Panc1 (cell line): Measurements from ENCODE around the gene TXN. TPM values are rescaled to one million over a fixed set of nuclear protein-coding genes. Genes with fewer than 3 reads are reported as not detected.

ENCODE experiments used
- ATAC-seq: fragments of 200-7000 bp; cut with Tn5 transposase; 2 replicates; pipeline ENCODE4 v1.9.1; 2020; ENCODE audit warnings: mild to moderate bottlenecking, moderate library complexity
- BruUV-seq: library from RNA; stranded (reverse); fragments of 400-500 nt; replicated peaks from 2 replicates; lab custom pipeline; 2021; lab: Mats Ljungman, UMichigan
- CTCF ChIA-PET: fragments of 300-600 bp; sonication (Branson Sonifier 250); formaldehyde crosslinking; loops from one replicate; lab custom pipeline; 2022; ENCODE audit warnings: antibody characterized with exemption; lab: Charles Lee
- POLR2A ChIA-PET: fragments of 300-600 bp; sonication (Branson Sonifier 250); formaldehyde crosslinking; loops from one replicate; lab custom pipeline; 2022; ENCODE audit warnings: antibody characterized with exemption; lab: Charles Lee
- DNase-seq: peaks from one replicate; pipeline ENCODE4 v3.0.0-alpha.2; 2010; ENCODE audit warnings: low read depth, low spot score
- H3K27ac ChIP-seq: 2 replicates; pipeline ENCODE4 v1.5.1; 2011; ENCODE audit warnings: mild to moderate bottlenecking, low read length, inconsistent platforms
- H3K27me3 ChIP-seq: fragments of 200-500 bp; sonication (Bioruptor generic); 2 replicates; pipeline ENCODE4 v1.6.0; 2014; ENCODE audit warnings: low read length, inconsistent platforms; ENCODE audit not compliant: control insufficient read depth, insufficient read depth
- H3K36me3 ChIP-seq: fragments of 200-500 bp; sonication (Bioruptor generic); 2 replicates; pipeline ENCODE4 v1.5.1; 2014; ENCODE audit warnings: inconsistent platforms, mild to moderate bottlenecking, low read length, moderate library complexity; ENCODE audit not compliant: control insufficient read depth, insufficient read depth
- H3K4me1 ChIP-seq: 2 replicates; pipeline ENCODE4 v1.5.1; 2011; ENCODE audit warnings: inconsistent platforms, mild to moderate bottlenecking, low read length, moderate library complexity; ENCODE audit not compliant: control insufficient read depth, insufficient read depth
- H3K4me3 ChIP-seq, 2 experiments: 2 replicates each; pipeline ENCODE4 v1.5.1; 2011 to 2012; ENCODE audit warnings: low read depth in 2 of 2, low read length in 2 of 2, mild to moderate bottlenecking in 2 of 2, inconsistent platforms in 1 of 2, moderate library complexity in 1 of 2
- H3K9me3 ChIP-seq: fragments of 200-500 bp; sonication (Bioruptor generic); 2 replicates; pipeline ENCODE4 v1.5.1; 2014; ENCODE audit warnings: low read depth, mild to moderate bottlenecking, inconsistent platforms, low read length, moderate library complexity; ENCODE audit not compliant: control insufficient read depth, insufficient read depth
- CTCF ChIP-seq: fragments of 450-650 bp; IDR thresholded peaks from 2 replicates; pipeline ENCODE4 v1.5.1; 2017; ENCODE audit warnings: mild to moderate bottlenecking
- POLR2AphosphoS5 ChIP-seq: IDR thresholded peaks from 2 replicates; pipeline ENCODE4 v1.6.1; 2012; ENCODE audit warnings: mild to moderate bottlenecking, low read depth, low read length, moderate library complexity
- REST ChIP-seq, 2 experiments: IDR thresholded peaks; 2 replicates each; pipeline ENCODE4 v1.6.1; 2011 to 2012; ENCODE audit warnings: low read depth in 2 of 2, control low read depth in 1 of 2, low read length in 1 of 2, mild to moderate bottlenecking in 1 of 2, moderate library complexity in 1 of 2; ENCODE audit not compliant: insufficient read depth in 1 of 2
- SIN3A ChIP-seq: IDR thresholded peaks from 2 replicates; pipeline ENCODE4 v1.6.1; 2012; ENCODE audit warnings: low read depth, mild to moderate bottlenecking, low read length, moderate library complexity, borderline replicate concordance; ENCODE audit not compliant: insufficient read depth
- TCF7L2 ChIP-seq: IDR thresholded peaks from 2 replicates; pipeline ENCODE4 v1.6.1; 2011; ENCODE audit warnings: mild to moderate bottlenecking, low read depth, low read length, inconsistent platforms
- in situ Hi-C: cut with HindIII; loops from 2 replicates; pipeline ENCODE4 v1.10.0; 2016; ENCODE audit warnings: low sequenced_read_pairs, low pct_unique_long_range_greater_than_20kb
- intact Hi-C: fragments of 100-400 bp; cut with micrococcal nuclease; formaldehyde crosslinking; loops from one replicate; pipeline ENCODE4 v1.10.0; 2022; ENCODE audit not compliant: unreplicated experiment
- total RNA-seq: library from RNA; stranded (reverse); gene quantifications from one replicate; pipeline ENCODE4 v1.2.1, GENCODE V29; 2021; ENCODE audit not compliant: unreplicated experiment

Gene TXN
- total RNA-seq, 1 experiment from 2014 or later, result 197 TPM

DNA sequence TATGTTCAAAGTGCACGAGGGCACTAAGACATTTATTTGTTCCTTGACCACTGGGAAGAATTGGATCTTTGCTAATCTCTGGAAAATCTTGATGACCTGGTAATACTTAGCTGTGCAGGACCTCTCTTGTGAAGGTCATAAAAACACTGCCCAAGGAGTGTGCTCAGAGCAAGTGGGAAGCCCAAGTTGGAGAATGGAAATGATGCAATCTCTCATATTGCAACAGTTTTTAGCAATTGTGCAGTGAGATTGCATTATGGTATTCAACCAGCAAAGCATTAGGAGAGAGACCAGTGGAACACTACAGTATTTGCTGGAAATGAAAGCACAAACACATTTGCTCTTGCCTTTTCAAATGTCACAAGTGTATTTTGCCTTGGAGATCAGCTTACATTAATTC is 46.8 kb upstream of the TXN start:
- ATAC-seq (no peak), DNase-seq (no peak)
- no peaks in the 10 kb centered on the region for H3K27me3 ChIP-seq
- no peaks in the 10 kb centered on the region for H3K36me3 ChIP-seq
- ChIA-PET POLR2A (no interaction called here), CTCF (no interaction called here)
- H3K9me3 ChIP-seq, result no peaks in the 10 kb centered on the region
- H3K4me3 ChIP-seq, result no peak overlapping the region
- intact Hi-C loops (no loop called here), in situ Hi-C loops (no loop called here)
- BruUV-seq, result no TSS peak
- no peak overlapping the region for H3K27ac ChIP-seq
- H3K4me1 ChIP-seq, result no peaks in the 10 kb centered on the region
- TF ChIP-seq CTCF (no peak), SIN3A (no peak), REST (IDR thresholded peaks at IDR 0.05; ENCODE audit: insufficient read depth in 1 of 2, low read depth in 2 of 2, low read length in 1 of 2) (no peak), POLR2AphosphoS5 (no peak), TCF7L2 (no peak)

DNA sequence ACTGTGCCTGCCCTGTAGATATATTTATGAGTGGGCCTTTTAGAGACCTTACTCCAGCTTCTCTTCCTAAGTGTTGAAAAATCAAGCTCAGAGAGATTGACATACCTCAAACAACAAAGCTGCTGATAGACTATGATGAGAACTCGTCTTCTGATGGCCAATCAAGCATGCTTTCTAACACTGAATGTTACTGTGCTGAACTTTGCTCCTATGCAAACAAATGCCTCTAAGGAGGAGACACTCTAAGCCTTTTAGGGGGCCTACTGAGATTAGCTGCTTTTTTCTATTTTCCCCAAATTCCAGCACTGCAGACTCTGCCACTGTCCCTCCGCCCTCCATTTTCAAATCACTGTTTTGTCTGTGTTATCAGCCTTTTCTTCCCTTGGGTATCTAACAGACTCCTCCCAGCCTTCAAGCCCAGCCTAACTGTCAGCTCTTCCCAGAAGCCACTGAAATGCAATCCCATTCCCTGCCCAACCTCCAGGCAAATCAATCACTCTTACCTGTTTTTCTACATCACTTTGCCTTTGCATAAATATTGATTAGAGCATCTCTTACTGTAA is 41.8 kb upstream of the TXN start:
- ATAC-seq (no peak), DNase-seq (no peak)
- no peak overlapping the region for H3K27ac ChIP-seq
- H3K36me3 ChIP-seq, result no peaks in the 10 kb centered on the region
- intact Hi-C loops (no loop called here), in situ Hi-C loops (no loop called here)
- no peaks in the 10 kb centered on the region for H3K4me1 ChIP-seq
- H3K4me3 ChIP-seq, result no peak overlapping the region
- ChIA-PET POLR2A (no interaction called here), CTCF (interaction anchor here (0.6 kb wide), 1 partner anchor 390 kb away, joined by 4 read pairs; no protein-coding TSS in a partner anchor)
- H3K27me3 ChIP-seq, result no peaks in the 10 kb centered on the region
- TF ChIP-seq CTCF (no peak), SIN3A (no peak), REST (IDR thresholded peaks at IDR 0.05; ENCODE audit: insufficient read depth in 1 of 2, low read depth in 2 of 2, low read length in 1 of 2) (no peak), POLR2AphosphoS5 (no peak), TCF7L2 (no peak)
- H3K9me3 ChIP-seq, result no peaks in the 10 kb centered on the region
- no TSS peak for BruUV-seq
